Mucosa of descending colon (tissue), 3 donors: ENCODE measurements around the gene CGNL1. TPM values are rescaled to one million over a fixed set of nuclear protein-coding genes. Genes with fewer than 3 reads are reported as not detected.
A peak's percentile ranks its signal among the peaks of the same experiment; 100 is the strongest.

Experiments
- ATAC-seq: fragments of 200-7000 bp; cut with Tn5 transposase; one replicate; pipeline ENCODE4 v1.9.1; 2020; ENCODE audit warnings: mild to moderate bottlenecking, moderate library complexity
- DNase-seq, 3 donors: peaks; one replicate each; pipeline ENCODE4 v3.0.0-alpha.2; 2020
- H3K36me3 ChIP-seq: fragments of 200-600 bp; one replicate; pipeline ENCODE4 v1.8.0; 2021; ENCODE audit warnings: low read depth, mild to moderate bottlenecking
- H3K4me1 ChIP-seq: fragments of 200-600 bp; one replicate; pipeline ENCODE4 v1.8.0; 2021; ENCODE audit warnings: low read depth, mild to moderate bottlenecking
- H3K4me3 ChIP-seq: fragments of 200-600 bp; one replicate; pipeline ENCODE4 v1.8.0; 2021; ENCODE audit warnings: mild to moderate bottlenecking
- H3K9me3 ChIP-seq: fragments of 200-600 bp; one replicate; pipeline ENCODE4 v1.8.0; 2021; ENCODE audit warnings: mild to moderate bottlenecking
- CTCF ChIP-seq: fragments of 200-600 bp; IDR thresholded peaks from one replicate; pipeline ENCODE4 v1.8.0; 2022; ENCODE audit warnings: antibody characterized with exemption, mild to moderate bottlenecking
- intact Hi-C, 2 donors: fragments of 100-400 bp; cut with DNase I in 1 of 2; cut with micrococcal nuclease in 1 of 2; formaldehyde crosslinking; loops; one replicate each; pipeline versions ENCODE4 v1.11.0 to v1.11.1; 2022; cut with DNase I, micrococcal nuclease
- total RNA-seq, 3 donors: library from RNA; stranded (reverse); fragmentation: NEBNext Ultra II Directional in 2 of 3; extraction: Animal tissue kit (Norgen Biotek cat#: 25700) in 2 of 3; gene quantifications; one replicate each; pipeline versions ENCODE4 v1.2.1 to v1.2.4, GENCODE V29; 2021 to 2023
- donor health status: DM: no; HTN: no; CAD: no; lungs with moderate emphysema.
- donor health status: DM: no; HTN: no; CAD: no.
- donor health status: DM: no; HTN: yes; CAD: no.

Gene CGNL1
- total RNA-seq, 3 donors from 2014 or later = 3.3 to 4.5 (median 3.9) TPM

GRCh38 chr15:57343498-57343897 lies 32.8 kb upstream of the CGNL1 start:
- intact Hi-C loops = loop anchor here in 1 of 2 donors (5.0 kb wide), 1 partner anchor 184 kb away; no protein-coding TSS in a partner anchor
- Histone ChIP-seq H3K36me3 (no peaks in the 10 kb centered on the region), H3K4me1 (no peaks in the 10 kb centered on the region), H3K9me3 (no peaks in the 10 kb centered on the region), H3K4me3 (no peak overlapping the region)
- no peak for TF ChIP-seq CTCF
- DNase-seq (no peak), ATAC-seq (no peak)

GRCh38 chr15:57344282-57344681 lies 32.0 kb upstream of the CGNL1 start:
- DNase-seq = no peak
- no peak for TF ChIP-seq CTCF
- Histone ChIP-seq H3K4me3 (no peak overlapping the region), H3K36me3 (no peaks in the 10 kb centered on the region), H3K4me1 (no peaks in the 10 kb centered on the region), H3K9me3 (no peaks in the 10 kb centered on the region)
- intact Hi-C loops = loop anchor here in 1 of 2 donors (5.0 kb wide), 1 partner anchor 183 kb away; no protein-coding TSS in a partner anchor
- no peak for ATAC-seq

GRCh38 chr15:57345584-57345983 lies 30.7 kb upstream of the CGNL1 start:
- Histone ChIP-seq H3K4me1 (no peaks in the 10 kb centered on the region), H3K9me3 (no peaks in the 10 kb centered on the region), H3K36me3 (no peaks in the 10 kb centered on the region), H3K4me3 (no peak overlapping the region)
- TF ChIP-seq CTCF = no peak
- DNase-seq (no peak), ATAC-seq (peak; percentile 25)
- intact Hi-C loops = no loop called here

- ATAC-seq (no peak), DNase-seq (no peak)
- TF ChIP-seq CTCF = no peak
- H3K4me3 ChIP-seq = no peak overlapping the region
- H3K9me3 ChIP-seq = no peaks in the 10 kb centered on the region
- H3K36me3 ChIP-seq = no peaks in the 10 kb centered on the region
- no peaks in the 10 kb centered on the region for H3K4me1 ChIP-seq
- intact Hi-C loops = no loop called here
These were observed 28.2 kb upstream of the CGNL1 start for GRCh38 chr15:57348081-57348480.

- Histone ChIP-seq H3K9me3 (no peaks in the 10 kb centered on the region), H3K4me1 (no peaks in the 10 kb centered on the region), H3K4me3 (no peak overlapping the region), H3K36me3 (no peaks in the 10 kb centered on the region)
- intact Hi-C loops = no loop called here
- no peak for DNase-seq
- no peak for TF ChIP-seq CTCF
- ATAC-seq = no peak
These were observed 23.6 kb upstream of the CGNL1 start for GRCh38 chr15:57352535-57353316.
